Activated gamma-delta T cell (primary cell): ENCODE results near the gene LBR.

Experiments
- DNase-seq: peaks from one replicate; lab custom pipeline; 2025; lab: John Stamatoyannopoulos, UW

LBR gene

DNA sequence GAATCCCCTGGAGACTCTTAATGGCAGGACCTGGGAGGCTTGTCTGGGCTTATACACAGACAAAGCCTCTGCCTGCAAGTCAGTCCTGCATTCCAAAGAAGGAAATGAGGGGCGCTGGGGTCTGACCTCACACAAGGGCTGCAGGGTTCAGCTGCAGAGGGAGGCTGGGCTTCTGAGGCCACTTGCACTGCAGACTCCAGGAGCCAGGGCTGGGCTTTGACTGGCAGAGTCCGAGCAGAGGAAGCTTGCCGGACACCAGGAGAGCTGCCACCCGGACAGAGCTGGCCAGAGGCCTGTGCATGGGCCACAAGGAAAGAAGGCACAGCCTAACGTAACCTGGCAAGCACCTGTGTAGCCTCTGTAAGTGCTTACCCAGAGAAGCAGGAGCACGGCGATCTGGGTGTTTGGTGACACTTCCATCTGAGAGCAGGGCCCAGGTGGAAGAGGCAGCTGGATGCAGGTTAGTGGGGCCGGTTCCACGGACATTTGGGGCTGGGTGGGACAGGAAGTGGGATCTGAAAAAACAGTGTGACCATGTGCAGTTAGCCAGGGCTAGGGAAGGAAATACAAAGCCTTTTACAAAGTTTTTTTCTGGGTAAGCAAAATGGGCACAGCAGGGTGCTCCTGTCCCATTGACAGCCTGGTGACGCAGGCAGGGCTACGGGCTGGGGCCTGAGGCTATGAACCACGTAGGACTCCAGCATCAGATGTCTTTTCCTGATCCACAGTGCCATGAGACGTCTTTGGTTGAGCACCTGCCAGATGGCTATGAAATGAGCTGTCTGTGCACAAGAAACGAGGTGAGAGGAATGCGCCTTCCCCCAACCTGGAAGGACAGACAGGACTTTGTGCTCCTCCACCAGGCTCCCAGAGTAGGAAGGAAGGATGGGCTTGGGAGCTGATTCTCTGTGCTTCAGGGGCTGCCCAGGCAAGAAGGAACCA is 37.3 kb upstream of the LBR start:
- no peak for DNase-seq

GRCh38 chr1:225462714-225463574 is 35.1 kb upstream of the LBR start:
- no peak for DNase-seq

- no peak for DNase-seq
Observed at GRCh38 chr1:225462429-225462713, 34.5 kb upstream of the LBR start.

GRCh38 chr1:225461533-225462428 is 33.9 kb upstream of the LBR start:
- DNase-seq: no peak

DNA sequence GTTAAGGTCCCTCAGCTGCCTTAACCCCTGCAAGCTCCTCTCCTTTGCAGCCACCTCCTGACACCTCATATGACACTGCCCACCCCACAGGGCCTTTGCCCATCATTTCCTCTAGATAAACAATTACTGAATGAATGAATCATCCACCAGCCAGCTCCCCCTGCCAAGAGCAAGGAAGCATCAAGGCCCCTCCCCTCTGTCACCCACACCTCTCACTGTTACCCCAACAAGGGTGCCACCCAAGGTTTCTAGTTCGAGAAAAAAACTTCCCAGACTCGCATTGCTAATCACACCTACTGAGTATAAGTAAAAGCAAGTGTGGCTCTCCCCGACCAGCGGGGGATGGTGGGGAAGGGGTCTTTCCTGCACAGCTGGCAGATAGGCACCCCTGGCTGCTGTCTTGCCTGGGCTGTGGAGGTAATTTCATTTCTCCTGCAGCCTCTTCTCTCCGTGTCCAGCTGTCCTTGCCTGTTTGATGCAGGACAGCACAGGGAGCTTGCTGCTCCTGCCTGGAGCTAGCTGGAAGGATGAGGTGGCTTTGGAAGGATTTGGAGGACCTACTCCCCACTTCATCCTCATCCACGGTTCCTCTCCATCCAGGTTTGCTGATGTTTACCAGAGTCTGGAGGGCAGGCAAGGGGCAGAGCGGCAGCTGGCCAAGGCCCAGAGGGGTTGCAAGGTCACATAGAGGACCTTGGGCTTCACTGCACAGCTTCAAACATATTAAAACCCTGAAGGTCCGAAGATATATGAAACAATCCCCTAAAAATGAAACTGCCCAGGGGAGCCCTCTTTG is 33.1 kb upstream of the LBR start:
- DNase-seq: no peak

DNA sequence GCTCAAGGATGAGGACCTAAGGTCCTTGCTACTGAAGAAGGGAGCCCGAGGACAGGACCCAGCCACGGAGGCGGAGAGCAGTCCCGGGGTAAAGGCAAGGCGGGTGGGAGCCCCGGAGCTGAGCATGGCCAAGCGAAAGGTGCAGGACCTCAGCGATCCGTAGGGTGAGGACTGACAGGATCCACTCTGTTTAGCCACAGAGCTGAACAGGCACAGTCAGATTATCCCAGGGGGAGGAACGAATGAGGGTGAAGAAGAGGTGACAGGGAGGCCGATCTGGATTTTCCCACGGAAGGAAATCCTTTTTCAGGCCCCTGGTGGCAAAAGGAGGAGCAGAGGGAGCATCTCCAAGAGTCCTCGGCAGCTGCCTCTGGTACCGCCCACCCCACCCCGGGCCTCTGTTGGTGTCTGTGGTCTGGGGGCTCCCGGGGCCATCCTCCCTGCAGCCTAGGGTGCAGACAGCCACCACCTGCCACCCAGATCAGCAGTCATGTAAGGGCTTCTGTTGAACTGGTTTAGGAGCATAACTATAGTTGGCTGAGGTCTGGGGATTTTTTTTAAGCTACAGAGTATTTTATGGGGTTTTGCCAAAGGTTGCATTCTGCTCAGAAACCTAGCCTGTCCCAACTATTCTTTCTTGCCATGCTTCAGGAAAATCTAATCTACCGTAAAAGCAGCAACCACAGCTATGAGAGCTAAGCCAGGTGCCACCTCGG is 32.3 kb upstream of the LBR start:
- peak; percentile 40 for DNase-seq

DNA sequence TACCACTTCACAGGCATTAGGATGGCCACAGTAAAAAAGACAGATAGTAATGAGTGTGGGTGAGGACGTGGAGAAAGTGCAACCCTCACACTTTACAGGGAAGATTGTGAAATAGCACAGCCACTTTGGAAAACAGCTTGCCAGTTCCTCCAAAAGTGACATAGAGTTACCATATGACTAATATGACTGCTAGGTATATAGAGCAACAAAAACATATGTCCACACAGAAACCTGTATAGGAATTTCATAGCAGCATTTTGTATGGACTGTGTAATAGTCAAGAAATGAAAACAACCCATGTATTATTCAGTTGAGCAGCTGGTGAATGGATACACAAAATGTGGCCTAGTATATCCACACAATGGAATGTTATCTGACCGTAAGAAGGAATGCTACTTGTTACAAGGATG is 30.4 kb upstream of the LBR start:
- no peak for DNase-seq

- DNase-seq: no peak
Observed at GRCh38 chr1:225454733-225455132, 26.9 kb upstream of the LBR start.

DNA sequence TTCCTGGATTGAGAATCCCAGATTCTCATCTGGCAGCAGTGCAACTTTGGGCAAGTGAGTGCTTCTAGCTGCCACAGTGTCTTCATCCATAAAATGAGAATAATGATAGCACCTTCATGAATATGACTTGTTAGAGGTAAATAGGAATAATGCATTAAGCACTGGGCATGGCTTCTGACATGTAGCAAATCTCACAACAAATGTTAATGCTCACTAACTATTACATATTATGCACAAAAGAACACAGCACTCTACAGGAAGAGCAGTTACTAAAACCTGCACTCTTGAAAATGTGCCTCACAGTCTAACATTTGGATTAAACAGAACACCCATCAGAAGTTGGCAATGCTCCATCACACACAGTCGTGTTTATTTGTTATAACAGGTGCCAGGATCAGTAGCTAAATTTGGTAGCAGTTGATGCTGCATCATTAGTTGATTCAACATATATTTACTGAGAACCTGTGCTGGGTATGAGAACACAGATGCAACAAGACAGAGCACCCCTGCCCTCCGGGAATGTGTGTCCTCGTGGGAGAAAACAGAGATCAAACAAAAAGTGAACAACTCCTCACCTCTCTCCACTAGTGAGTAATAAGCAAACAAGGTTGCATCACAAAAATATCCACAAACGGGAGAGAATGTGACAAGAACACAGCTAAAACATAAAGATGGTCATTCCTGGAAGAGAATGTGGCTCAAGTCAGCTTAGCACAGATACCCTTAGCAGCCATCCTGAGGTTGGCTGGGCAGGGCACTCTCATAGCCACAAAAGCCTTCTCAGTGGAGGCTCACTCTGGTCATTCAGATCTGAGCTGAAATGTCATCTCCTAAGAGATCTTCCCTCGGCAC is 26.2 kb upstream of the LBR start:
- DNase-seq: no peak

DNA sequence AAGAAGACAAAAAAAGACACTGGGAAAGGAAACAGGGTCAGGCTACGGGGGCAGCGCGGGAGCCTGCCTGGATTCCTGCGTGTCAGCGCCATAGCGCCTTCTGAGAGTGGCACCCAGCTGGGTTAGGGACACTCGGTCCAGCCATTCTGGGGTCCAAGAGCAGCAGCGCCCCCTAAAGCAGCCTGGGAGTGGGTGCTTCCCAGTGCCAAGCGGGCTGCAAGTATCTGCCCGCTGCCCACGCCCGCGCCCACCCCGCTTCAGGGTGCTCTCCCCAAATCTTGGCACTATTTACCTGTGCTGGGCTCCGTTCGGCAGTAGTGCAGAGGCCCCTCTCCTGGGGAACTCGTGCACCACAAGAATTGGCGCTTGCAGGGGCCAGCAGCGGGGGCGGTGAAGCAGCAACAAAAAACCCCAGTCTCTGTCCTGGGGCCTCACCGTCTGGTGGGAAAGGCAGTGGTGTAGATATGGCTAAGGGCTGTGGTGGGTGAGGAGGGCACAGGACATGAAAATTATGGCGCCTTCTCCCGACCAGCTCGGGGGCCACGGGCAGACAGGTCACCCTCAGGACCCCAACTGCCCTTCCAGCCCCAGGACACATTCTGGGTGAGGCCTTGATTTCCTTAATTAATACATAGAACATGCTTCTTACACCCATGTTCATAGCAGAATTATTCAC is 24.1 kb upstream of the LBR start:
- DNase-seq: no peak

DNA sequence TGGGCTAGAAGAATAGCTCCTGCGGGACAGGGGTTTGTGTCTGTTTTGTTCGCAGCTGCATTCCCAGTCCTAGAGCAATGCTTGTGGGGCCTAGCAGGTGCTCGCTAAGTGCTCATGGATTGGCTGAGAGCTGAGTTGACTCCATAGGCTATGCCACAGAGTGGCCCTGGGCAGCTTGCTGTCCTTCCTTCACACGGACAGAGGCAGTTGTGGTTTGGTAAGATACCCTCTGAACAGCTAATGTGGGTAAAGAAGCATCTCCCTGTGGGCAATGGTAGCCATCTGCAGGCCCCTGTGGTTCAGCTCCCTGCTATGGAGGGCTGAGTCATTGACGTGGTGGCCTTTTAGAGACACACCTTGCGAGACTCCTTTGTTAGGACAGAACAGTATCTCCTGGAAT is 23.5 kb upstream of the LBR start:
- DNase-seq: no peak

DNA sequence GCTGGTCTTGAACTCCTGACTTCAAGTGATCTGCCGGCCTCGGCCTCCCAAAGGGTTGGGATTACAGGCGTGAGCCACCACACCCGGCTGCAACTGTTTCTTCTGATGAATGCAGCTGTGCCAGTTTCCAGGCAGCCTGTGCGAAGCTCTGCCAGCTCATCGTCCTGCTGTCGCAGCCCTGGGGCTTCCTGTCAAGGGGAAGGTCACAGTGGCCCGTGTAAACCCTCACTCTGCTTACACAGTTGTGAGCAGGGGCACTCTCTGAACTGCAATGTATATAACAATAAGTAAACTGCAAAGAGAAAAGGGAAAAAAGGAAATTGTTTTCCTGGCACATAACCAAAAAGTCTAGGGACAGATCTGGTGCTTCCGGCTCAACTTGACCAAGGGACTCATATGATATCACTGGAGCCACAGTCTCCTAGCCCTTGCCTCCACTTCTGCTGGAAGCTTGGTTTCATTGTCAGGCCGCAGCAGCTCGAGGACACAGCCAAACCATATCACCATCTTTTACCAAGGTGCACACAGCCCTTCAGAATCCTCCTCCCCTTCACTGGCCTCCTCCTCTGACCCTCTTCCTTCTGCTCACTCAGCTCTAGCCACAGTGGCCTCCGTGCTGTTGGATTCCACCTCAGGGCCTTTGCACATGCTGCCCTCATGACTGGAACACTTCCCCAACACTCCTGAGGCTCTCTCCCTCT is 22.8 kb upstream of the LBR start:
- DNase-seq: no peak

DNA sequence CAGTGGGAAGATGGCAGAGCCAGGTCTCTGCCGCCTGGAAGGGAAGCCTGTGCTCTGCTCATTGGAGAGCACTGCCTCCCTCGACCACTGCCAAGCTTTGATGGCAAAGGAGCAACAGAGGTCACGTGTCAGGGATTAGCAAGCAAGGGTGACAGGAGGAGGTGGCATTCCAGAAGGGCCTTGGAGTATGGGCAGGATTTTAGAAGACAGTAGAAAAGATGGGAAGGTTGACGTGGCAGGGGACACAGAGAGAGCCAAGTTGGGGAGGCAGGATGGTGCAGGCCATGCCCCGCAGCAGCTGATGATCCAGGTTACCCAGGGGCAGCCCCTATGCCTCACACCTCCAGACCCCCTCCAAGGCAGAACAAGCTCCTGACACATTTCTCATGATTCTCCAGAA is 21.9 kb upstream of the LBR start:
- DNase-seq: no peak

DNA sequence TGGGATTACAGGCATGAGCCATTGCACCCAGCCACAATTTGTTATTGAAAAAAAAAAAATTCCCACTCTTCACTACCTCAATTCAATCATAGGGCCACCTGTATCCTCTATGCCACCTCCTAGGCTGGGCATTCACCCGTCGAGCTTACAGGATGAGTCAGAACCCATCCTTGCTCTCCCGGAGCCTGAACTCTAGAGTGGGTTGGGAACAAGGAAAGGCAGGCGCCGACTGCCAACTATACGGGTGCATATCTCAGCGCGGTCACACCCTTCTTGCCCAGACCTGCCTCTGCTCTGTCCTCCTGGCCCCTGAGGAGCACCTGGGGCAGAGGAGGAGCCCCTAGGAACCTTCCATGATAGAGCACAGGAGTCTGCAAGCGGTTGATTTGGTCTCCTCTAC is 21.4 kb upstream of the LBR start:
- no peak for DNase-seq

- DNase-seq: no peak
Observed at GRCh38 chr1:225448146-225448805, 20.4 kb upstream of the LBR start.

- no peak for DNase-seq
Observed at GRCh38 chr1:225447650-225448089, 19.8 kb upstream of the LBR start.

DNA sequence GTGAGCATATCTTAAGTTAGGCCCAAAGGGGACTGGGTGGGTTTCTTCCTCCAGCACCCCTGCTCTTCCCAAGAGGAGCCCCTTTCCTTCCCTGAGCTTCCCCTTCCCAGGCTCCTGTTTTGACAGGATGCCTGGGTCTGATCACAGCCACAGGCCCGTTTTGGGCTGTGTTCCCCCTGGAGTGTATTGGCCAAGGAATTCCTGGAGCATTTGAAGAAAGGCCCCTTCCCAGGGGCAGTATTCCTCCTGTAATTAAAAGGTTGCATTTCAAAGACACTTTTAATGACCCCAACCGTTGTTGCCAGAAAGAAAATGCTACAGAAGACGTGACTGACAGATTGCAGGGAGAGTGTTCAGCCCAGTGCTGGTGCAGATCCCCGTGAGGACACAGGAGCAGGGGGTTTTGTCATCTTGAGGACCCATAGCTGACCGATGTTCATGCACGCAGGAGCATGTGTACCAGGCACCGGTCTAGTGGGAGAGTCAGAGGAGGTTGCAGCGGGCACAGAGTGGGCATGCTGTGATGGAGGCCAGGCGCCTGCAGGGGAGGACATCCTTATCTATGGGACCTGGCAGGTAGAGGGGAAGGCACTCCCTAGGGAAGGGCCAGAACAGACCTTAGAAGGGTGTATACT is 19.3 kb upstream of the LBR start:
- no peak for DNase-seq
